SJCRH30 (cell line): ENCODE measurements around the gene DUS2. TPM values are rescaled to one million over a fixed set of nuclear protein-coding genes. Genes with fewer than 3 reads are reported as not detected.
A peak's percentile ranks its signal among the peaks of the same experiment; 100 is the strongest.

ENCODE experiments used
- DNase-seq, 2 experiments: peaks; one replicate each; pipeline ENCODE4 v3.0.0-alpha.2; 2015 to 2020
- H3K27ac ChIP-seq: fragments of 250-450 bp; sonication (Bioruptor Pico); 2 replicates; pipeline ENCODE4 v1.5.1; 2020; ENCODE audit warnings: mild to moderate bottlenecking, moderate library complexity
- H3K27me3 ChIP-seq: fragments of 250-450 bp; sonication (Bioruptor Pico); 2 replicates; pipeline ENCODE4 v1.5.1; 2020; ENCODE audit warnings: mild to moderate bottlenecking, moderate library complexity
- H3K36me3 ChIP-seq: fragments of 250-450 bp; sonication (Bioruptor Pico); 2 replicates; pipeline ENCODE4 v1.5.1; 2020; ENCODE audit warnings: mild to moderate bottlenecking, moderate library complexity
- H3K4me1 ChIP-seq: fragments of 250-450 bp; sonication (Bioruptor Pico); 2 replicates; pipeline ENCODE4 v1.5.1; 2020; ENCODE audit warnings: mild to moderate bottlenecking, moderate library complexity
- H3K4me3 ChIP-seq: fragments of 250-450 bp; sonication (Bioruptor Pico); 2 replicates; pipeline ENCODE4 v1.5.1; 2020; ENCODE audit warnings: mild to moderate bottlenecking, moderate library complexity
- H3K9me3 ChIP-seq: fragments of 250-450 bp; sonication (Bioruptor Pico); replicated peaks from 2 replicates; pipeline ENCODE4 v1.5.1; 2020; ENCODE audit warnings: mild to moderate bottlenecking, moderate library complexity
- total RNA-seq: library from RNA; depleted of rRNA; stranded (reverse); fragments of >200 nt; shearing (Covaris generic); gene quantifications from 2 replicates; pipeline ENCODE4 v1.2.3, GENCODE V29; 2014; rRNA removed

Gene DUS2
- total RNA-seq: 8.6 and 9.0 TPM in 2 replicates

- peak within 1 kb of the TSS; percentile 98 for H3K4me3 ChIP-seq
- H3K9me3 ChIP-seq: no peaks in the 10 kb centered on the region
- H3K36me3 ChIP-seq: no peaks in the 10 kb centered on the region
- no peaks in the 10 kb centered on the region; the same call in 1 of the 2 replicates for H3K4me1 ChIP-seq
- H3K27ac ChIP-seq: peak within 1 kb of the TSS; percentile 86
- no peaks in the 10 kb centered on the region for H3K27me3 ChIP-seq
- peak; percentile 84 to 85 for DNase-seq
Observed at GRCh38 chr16:68022728-68023537, at the start of gene DUS2, which contains the start of gene DDX28. TSS of gene DUS2 (plus strand) at chr16:68023284. CDS start at chr16:68038024, 14,740 bp downstream. TSS of gene DDX28 (minus strand) at chr16:68023232. CDS start at chr16:68023202, 30 bp downstream.

GRCh38 chr16:67975321-67976105 lies 47.6 kb upstream of the DUS2 start:
- DNase-seq: no peak
- H3K9me3 ChIP-seq: no peaks in the 10 kb centered on the region
- H3K27me3 ChIP-seq: no peaks in the 10 kb centered on the region
- H3K27ac ChIP-seq: no peak overlapping the region
- no peaks in the 10 kb centered on the region for H3K4me1 ChIP-seq
- no peak overlapping the region for H3K4me3 ChIP-seq
- no peaks in the 10 kb centered on the region for H3K36me3 ChIP-seq

- Histone ChIP-seq H3K4me1 (no peaks in the 10 kb centered on the region), H3K36me3 (no peaks in the 10 kb centered on the region), H3K27me3 (no peaks in the 10 kb centered on the region), H3K9me3 (no peaks in the 10 kb centered on the region), H3K27ac (no peak overlapping the region), H3K4me3 (no peak overlapping the region)
- DNase-seq: no peak
Observed at GRCh38 chr16:67976205-67976604, 46.9 kb upstream of the DUS2 start.

- H3K4me3 ChIP-seq: no peak overlapping the region
- H3K36me3 ChIP-seq: no peaks in the 10 kb centered on the region
- no peak overlapping the region for H3K27ac ChIP-seq
- H3K9me3 ChIP-seq: no peaks in the 10 kb centered on the region
- H3K27me3 ChIP-seq: no peaks in the 10 kb centered on the region
- no peaks in the 10 kb centered on the region for H3K4me1 ChIP-seq
- no peak for DNase-seq
Observed at GRCh38 chr16:67977005-67977404, 46.1 kb upstream of the DUS2 start.

GRCh38 chr16:67977469-67978227 lies 45.4 kb upstream of the DUS2 start:
- no peak for DNase-seq

GRCh38 chr16:67979955-67980678 lies 43.0 kb upstream of the DUS2 start, which contains the start of gene DPEP3:
TSS of gene DPEP3 (minus strand) at chr16:67980499. CDS start at chr16:67980380, 119 bp downstream.
- Histone ChIP-seq H3K36me3 (no peaks in the 10 kb centered on the region), H3K27me3 (no peaks in the 10 kb centered on the region), H3K4me1 (no peaks in the 10 kb centered on the region), H3K9me3 (no peaks in the 10 kb centered on the region), H3K27ac (no peak within 1 kb of the TSS), H3K4me3 (no peak within 1 kb of the TSS)
- DNase-seq: no peak

More at GRCh38 chr16:67977469-67978227, 45.4 kb upstream of the DUS2 start:
- H3K4me1 ChIP-seq: no peaks in the 10 kb centered on the region
- H3K27ac ChIP-seq: no peak overlapping the region
- no peaks in the 10 kb centered on the region for H3K36me3 ChIP-seq
- no peak overlapping the region for H3K4me3 ChIP-seq
- no peaks in the 10 kb centered on the region for H3K9me3 ChIP-seq
- no peaks in the 10 kb centered on the region for H3K27me3 ChIP-seq

GRCh38 chr16:67982011-67982696 lies 40.9 kb upstream of the DUS2 start:
- Histone ChIP-seq H3K4me1 (no peaks in the 10 kb centered on the region), H3K36me3 (no peaks in the 10 kb centered on the region), H3K27me3 (no peaks in the 10 kb centered on the region), H3K9me3 (no peaks in the 10 kb centered on the region), H3K4me3 (no peak overlapping the region), H3K27ac (no peak overlapping the region)
- no peak for DNase-seq

- H3K27me3 ChIP-seq: no peaks in the 10 kb centered on the region
- no peaks in the 10 kb centered on the region for H3K4me1 ChIP-seq
- no peaks in the 10 kb centered on the region for H3K36me3 ChIP-seq
- H3K4me3 ChIP-seq: no peak overlapping the region
- DNase-seq: no peak
- H3K27ac ChIP-seq: no peak overlapping the region
- H3K9me3 ChIP-seq: no peaks in the 10 kb centered on the region
Observed at GRCh38 chr16:67986949-67987348, 36.1 kb upstream of the DUS2 start.

- no peak overlapping the region for H3K27ac ChIP-seq
- no peaks in the 10 kb centered on the region for H3K9me3 ChIP-seq
- H3K4me3 ChIP-seq: no peak overlapping the region
- H3K4me1 ChIP-seq: no peaks in the 10 kb centered on the region
- no peak for DNase-seq
- no peaks in the 10 kb centered on the region for H3K36me3 ChIP-seq
- no peaks in the 10 kb centered on the region for H3K27me3 ChIP-seq
Observed at GRCh38 chr16:67987460-67988160, 35.5 kb upstream of the DUS2 start.

GRCh38 chr16:67988675-67989074 lies 34.4 kb upstream of the DUS2 start:
- Histone ChIP-seq H3K4me3 (no peak overlapping the region), H3K27me3 (no peaks in the 10 kb centered on the region), H3K27ac (no peak overlapping the region), H3K4me1 (no peaks in the 10 kb centered on the region), H3K36me3 (no peaks in the 10 kb centered on the region), H3K9me3 (no peaks in the 10 kb centered on the region)
- no peak for DNase-seq

GRCh38 chr16:67989322-67990017 lies 33.6 kb upstream of the DUS2 start:
- no peaks in the 10 kb centered on the region for H3K4me1 ChIP-seq
- no peaks in the 10 kb centered on the region for H3K27me3 ChIP-seq
- H3K9me3 ChIP-seq: no peaks in the 10 kb centered on the region
- H3K4me3 ChIP-seq: no peak overlapping the region
- no peak for DNase-seq
- no peak overlapping the region for H3K27ac ChIP-seq
- no peaks in the 10 kb centered on the region for H3K36me3 ChIP-seq

GRCh38 chr16:67990018-67990386 lies 33.1 kb upstream of the DUS2 start:
- Histone ChIP-seq H3K9me3 (no peaks in the 10 kb centered on the region), H3K36me3 (no peaks in the 10 kb centered on the region), H3K27ac (no peak overlapping the region), H3K27me3 (no peaks in the 10 kb centered on the region), H3K4me3 (no peak overlapping the region), H3K4me1 (no peaks in the 10 kb centered on the region)
- no peak for DNase-seq
